GM18499 (cell line): ENCODE results near the gene TCP10L.
"Not testable (repeated sequence)": the region's sequence is repeated elsewhere in the genome, so short reads cannot be mapped to it uniquely, and the experiment has no call there.

ENCODE experiments used
- ATAC-seq: cut with Tn5 transposase; IDR thresholded peaks from one replicate; pipeline ENCODE4 v1.9.1; 2021; ENCODE audit warnings: moderate number of reproducible peaks; ENCODE audit not compliant: insufficient read depth, unreplicated experiment

The TCP10L gene

DNA sequence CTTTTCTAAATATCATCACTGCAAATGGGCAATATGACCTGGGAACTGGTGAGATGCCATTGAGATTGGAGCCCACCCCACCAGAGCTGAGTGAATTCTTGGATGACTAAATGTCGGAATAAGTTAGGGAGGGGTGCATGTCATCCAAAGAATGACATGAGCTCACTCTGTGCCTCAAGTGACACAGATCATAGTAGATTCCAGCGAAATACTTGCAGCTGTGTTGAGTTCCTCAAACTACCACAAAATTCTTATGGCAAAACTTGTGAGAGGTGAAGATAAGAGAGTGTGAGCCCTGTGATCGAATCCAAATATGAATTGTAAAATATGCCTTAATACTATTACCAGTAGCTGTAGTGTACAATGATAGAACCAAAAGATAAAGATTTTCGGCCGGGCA is 2.3 kb upstream of the TCP10L start:
- no peak for ATAC-seq

DNA sequence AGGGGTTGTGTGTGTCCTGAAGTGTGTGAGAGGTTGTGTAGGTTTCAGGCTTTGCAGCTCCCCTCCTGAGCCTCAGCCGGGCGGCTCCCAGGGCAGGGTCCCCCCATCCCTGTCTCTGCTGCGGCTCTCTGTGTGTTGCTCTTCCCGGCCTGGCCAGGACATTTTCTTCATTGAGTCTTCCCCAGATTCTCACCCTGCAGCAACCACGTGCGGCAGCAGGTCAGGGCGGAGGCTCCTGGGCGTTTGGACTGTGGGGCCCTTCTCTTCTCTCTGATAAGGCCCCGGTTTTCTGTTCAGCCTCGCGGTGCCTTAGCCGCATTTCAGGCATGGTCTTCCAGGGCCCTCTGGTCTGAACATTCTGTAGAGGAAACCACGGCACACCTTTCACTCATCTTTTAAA is 1.8 kb upstream of the TCP10L start:
- no peak for ATAC-seq

- no peak for ATAC-seq
Measured at GRCh38 chr21:32585970-32586369, 647 bp upstream of the TCP10L start.

- no peak for ATAC-seq
Measured at GRCh38 chr21:32584472-32584871, 851 bp downstream of the TCP10L start.

DNA sequence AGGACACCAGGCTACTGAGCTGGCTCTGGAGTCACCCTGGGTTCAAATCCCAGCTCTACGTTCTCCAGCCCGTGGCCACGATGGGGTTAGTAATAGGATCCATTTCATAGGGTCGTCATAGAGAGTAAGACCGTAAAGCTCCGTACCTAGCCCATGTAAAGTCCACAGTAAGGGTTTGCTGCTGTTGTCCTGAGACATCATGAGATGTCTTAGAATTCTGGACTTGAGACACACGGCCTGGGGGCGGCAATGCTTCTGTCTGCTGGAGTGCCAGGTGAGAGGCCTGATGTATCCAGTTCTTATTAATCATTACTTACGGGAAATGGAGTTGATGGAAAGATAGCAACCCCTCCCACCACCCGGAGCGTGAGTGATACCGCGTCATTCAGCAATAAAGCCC is 3.6 kb downstream of the TCP10L start:
- no peak for ATAC-seq

DNA sequence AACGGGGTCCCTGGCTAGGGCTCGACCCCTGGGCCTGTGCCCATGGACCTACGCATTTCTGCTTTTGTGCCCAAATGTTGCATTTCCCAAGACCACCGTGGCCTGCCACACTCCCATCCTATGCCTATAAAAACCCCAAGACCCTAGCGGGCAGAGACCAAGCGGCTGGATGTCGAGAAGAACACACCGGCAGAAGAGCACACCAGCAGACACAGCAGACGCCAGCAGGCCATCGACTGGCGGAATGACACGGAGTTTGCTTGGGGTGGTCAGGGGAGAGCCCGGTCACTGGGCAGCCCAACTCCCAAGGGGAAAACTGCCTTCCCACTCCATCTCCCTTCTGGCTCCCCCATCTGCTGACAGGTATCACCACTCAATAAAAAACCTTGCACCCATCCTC is 4.4 kb downstream of the TCP10L start:
- no peak for ATAC-seq

DNA sequence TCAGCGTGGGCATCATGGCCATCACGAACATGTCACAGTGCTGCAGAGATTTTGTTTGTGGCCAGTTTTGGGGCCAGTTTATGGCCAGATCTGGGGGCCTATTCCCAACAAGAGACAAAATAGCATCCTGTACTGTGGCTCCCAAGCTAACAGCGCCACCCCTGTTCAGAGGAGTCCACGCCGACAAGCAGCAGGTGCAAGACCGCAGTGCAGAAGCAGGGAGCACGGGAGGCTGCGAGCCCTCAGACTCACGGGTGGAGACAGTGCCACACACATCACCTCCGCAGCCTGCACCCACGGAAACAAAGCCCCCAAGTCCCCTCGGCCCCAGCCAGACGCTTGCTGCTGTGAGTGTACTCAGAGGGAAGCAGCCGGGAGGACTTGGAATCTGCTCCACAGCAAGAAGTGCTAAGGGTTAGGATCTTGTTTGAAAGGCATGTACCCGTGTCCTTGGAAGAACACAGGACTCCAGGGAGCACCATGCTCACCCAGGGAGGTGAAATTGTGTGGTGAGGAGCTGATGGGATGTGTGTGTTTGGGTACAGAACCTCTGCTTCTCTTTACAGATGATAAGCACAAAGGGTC is 7.1 kb downstream of the TCP10L start:
- ATAC-seq: no peak

DNA sequence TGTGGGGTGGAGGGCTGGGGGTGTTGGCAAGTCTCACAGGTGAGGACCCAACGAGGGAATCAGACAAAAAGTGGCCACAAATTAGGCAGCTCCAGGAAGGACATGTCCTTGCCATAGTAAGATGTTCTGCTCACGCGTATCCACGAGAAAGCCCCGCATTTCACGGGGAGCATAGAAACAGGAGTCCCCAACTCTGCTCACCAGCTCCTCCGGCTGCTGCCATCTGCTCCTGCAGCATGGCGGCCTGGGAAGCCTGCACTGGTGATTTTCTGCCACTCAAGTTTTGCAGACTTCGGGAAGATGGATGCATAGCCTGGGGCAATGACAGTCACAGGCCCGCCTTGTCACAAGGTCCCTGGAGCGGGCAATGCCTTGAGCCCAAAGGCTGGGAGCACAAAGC is 9.3 kb downstream of the TCP10L start:
- ATAC-seq: no peak

DNA sequence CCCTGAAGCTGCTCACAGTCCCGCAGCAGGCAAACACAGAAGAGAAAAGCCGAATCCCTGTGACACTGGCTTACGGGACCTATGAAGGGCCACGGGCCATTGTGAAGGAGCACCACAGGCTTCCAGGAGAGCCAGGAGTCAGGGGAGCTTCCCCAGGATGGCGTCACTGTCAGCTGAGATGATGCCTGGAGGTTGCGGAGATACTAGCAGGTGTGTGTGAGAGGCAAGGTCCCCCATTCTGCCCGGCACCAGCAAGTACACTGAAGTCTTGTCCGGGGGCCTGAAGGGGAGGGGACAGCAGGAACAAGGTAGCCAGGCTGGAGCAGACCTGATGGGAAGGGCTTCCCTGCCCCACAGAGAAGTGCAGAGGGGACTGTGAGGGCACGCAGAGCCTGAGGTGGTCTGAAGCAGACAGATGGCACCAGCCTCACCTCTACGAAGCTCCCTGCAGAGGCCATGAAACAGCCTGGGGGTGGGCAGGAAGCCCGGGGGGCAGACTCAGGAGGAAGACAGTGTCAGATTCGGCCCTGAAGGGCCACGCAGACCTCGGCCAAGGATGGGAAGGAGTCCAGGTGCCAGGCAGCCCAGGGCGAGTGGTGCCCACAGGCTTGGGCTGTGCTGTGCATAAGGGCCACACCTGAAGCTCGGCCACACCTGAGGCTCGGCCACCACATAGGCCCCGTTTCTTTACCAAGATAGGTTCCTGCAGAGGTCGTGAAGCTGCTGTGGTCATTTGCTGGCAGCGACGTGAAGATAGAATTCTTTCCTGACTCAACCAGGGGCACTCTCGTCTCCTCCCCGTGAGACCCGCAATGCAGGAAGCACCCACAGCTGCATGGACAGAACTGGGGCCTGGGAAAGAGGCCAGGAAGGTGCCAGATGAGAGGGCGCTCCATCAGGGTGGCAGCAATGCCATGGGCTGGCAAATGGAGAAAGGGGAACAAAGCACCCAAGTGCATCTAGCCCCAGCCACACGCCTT is 10.1 kb downstream of the TCP10L start:
- no peak for ATAC-seq

GRCh38 chr21:32572574-32573420 is 12.5 kb downstream of the TCP10L start:
- ATAC-seq: no peak

DNA sequence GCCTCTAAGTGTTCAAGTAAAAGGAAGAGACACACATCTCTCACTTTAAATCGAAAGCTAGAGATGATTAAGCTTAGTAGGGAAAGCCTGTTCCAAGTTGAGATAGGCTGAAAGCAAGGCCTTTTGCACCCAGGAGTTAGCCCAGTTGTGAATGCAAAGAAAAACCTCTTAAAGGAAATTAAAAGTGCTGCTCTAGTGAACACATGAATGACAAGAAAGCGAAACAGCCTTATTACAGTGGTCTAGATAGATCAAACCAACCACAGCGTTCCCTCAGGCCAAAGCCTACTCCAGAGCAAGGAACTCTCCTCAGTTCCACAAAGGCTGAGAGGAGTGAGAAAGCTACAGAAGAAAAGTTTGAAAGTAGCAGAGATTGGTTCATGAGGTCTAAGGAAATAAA is 14.9 kb downstream of the TCP10L start:
- ATAC-seq: no peak

GRCh38 chr21:32569261-32570230 is 15.8 kb downstream of the TCP10L start:
- ATAC-seq: peak; percentile 60

DNA sequence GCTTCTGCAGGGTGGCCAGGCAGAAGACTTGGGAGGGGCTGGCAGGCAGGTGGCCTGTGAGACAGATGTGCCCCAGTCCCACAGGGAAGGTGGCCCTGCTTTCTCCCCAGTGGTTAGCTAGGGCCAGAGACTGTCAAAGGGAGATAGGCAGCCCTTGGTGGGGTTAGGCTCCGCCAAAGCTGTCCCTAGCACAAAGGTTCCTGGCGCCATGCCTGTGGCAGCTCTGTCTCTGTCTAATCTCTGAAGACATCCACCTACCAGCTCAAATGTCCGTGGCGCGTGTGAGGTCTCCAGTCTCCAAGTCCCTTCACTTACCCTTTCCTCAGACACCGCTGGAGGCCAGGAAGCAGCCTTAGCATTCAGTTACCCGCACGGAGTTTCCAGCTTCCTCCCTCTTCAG is 17.7 kb downstream of the TCP10L start:
- no peak for ATAC-seq

DNA sequence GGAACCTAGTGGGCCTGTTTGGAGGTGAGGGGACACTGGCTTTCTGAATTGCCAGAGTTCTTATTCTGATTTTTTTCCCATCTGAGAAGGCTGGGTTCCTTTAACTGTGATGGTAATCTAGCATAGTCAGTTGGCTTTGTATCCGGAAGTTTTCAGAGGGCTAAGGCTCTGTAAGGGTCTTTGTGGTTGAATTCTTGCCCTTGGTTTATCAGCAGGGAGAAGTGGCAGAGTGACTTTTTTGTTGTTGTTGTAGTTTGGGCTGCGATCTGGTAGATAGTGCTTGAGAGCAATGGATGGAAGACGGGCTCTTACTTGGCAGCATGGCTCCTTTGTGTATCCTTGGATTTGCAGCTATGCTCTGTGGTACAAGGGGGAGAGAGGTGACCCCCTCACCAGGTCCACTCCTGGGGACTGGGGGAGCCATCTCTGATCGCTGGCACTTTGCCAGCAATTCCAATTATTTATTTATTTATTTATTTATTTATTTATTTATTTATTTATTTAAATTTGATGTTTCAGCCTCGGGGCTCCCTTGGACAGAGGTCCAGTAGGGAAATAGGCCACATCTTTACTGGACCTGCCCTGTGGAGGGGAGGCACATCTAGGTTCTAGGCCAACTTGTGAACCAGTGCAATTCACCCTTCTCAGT is 18.5 kb downstream of the TCP10L start:
- ATAC-seq: no peak

DNA sequence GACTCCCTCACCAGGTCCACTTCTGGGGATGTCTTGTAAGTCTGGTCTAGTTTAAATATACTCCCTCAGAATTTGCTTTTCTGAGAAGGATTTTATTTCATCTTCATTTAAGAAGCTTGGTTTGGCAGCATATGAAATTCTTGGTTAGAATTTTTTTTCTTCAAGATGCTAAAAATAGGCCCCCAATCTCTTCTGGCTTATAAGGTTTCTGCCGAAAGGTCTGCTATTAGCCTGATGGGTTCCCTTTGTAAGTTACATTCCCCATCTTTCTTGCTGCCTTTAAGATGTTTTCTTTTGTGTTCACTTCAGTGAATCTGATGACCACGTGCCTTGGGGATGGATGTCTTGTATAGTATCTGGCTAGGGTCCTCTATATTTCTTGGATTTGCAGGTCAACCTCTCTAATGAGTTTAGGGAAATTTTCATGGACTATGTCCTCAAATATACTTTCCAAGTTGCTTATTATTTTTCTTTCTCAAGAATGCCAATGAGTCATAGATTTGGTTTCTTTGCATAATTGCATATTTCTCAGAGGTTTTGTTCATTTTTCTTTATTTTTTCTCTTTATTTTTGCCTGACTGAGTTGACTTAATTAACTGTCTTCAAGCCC is 19.4 kb downstream of the TCP10L start:
- no peak for ATAC-seq

GRCh38 chr21:32562915-32563314 is 22.4 kb downstream of the TCP10L start:
- ATAC-seq: no peak

DNA sequence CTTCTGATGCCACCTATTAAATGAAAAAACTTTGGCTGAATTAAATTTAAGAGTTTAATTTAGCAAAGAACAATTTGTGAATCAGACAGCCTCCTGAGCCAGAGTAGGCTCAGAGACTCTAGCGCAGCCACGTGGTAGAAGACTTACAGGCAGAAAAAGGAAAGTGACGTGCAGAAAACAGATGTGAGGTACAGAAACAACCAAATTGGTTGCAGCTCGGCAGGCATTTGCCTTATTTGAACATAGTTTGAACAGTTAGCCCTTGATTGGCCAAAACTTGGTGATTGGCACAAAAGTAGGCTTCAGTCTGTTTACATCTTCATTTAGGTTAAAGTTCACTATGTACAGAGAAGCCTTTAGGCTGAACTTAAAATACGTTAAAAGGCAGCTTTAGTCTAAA is 22.9 kb downstream of the TCP10L start:
- ATAC-seq: no peak

GRCh38 chr21:32561476-32561875 is 23.8 kb downstream of the TCP10L start:
- ATAC-seq: not testable (repeated sequence)

GRCh38 chr21:32560896-32561295 is 24.4 kb downstream of the TCP10L start:
- ATAC-seq: no peak
